HEK293T (cell line): ENCODE data around the gene PHF10.

ENCODE experiments used
- CTCF ChIA-PET: fragments of 350-600 bp; formaldehyde crosslinking; extraction: SDS; loops from one replicate; lab custom pipeline; 2021; ENCODE audit warnings: antibody characterized with exemption, inconsistent platforms; lab: Yijun Ruan, JAX
- POLR2A ChIA-PET: fragments of 350-600 bp; formaldehyde crosslinking; extraction: SDS; loops from one replicate; lab custom pipeline; 2020; ENCODE audit warnings: antibody characterized with exemption, inconsistent platforms; lab: Yijun Ruan, JAX
- DNase-seq: peaks from one replicate; pipeline ENCODE4 v3.0.0; 2012; ENCODE audit warnings: mixed read lengths; ENCODE audit errors: extremely low spot score
- ARNT ChIP-seq: fragments of 450-650 bp; IDR thresholded peaks from 2 replicates; pipeline ENCODE4 v1.6.1; 2017; ENCODE audit warnings: mild to moderate bottlenecking
- BHLHE40 ChIP-seq: fragments of 450-650 bp; IDR thresholded peaks from 2 replicates; pipeline ENCODE4 v1.6.1; 2016; ENCODE audit warnings: mild to moderate bottlenecking, moderate library complexity, borderline replicate concordance
- CTBP1 ChIP-seq: fragments of 450-650 bp; IDR thresholded peaks from 2 replicates; pipeline ENCODE4 v1.6.1; 2016; ENCODE audit warnings: borderline replicate concordance
- ELF4 ChIP-seq: fragments of 450-650 bp; IDR thresholded peaks from 2 replicates; pipeline ENCODE4 v1.6.1; 2017; ENCODE audit warnings: antibody characterized with exemption
- FOXA1 ChIP-seq: fragments of 450-650 bp; IDR thresholded peaks from 2 replicates; pipeline ENCODE4 v1.6.1; 2016; ENCODE audit warnings: mild to moderate bottlenecking
- FOXK2 ChIP-seq: fragments of 450-650 bp; IDR thresholded peaks from 2 replicates; pipeline ENCODE4 v1.6.1; 2016; ENCODE audit warnings: mild to moderate bottlenecking
- FOXM1 ChIP-seq: fragments of 450-650 bp; IDR thresholded peaks from 2 replicates; pipeline ENCODE4 v1.6.1; 2017; ENCODE audit warnings: mild to moderate bottlenecking, borderline replicate concordance
- HDGF ChIP-seq: fragments of 450-650 bp; IDR thresholded peaks from 2 replicates; pipeline ENCODE4 v1.6.1; 2017; ENCODE audit warnings: antibody characterized with exemption, borderline replicate concordance
- L3MBTL2 ChIP-seq: fragments of 450-650 bp; conservative IDR thresholded peaks from 2 replicates; pipeline ENCODE4 v1.6.1; 2016; ENCODE audit warnings: mild to moderate bottlenecking
- LEF1 ChIP-seq: fragments of 450-650 bp; IDR thresholded peaks from 2 replicates; pipeline ENCODE4 v1.6.1; 2017; ENCODE audit warnings: mild to moderate bottlenecking, borderline replicate concordance
- NFRKB ChIP-seq: fragments of 450-650 bp; IDR thresholded peaks from 2 replicates; pipeline ENCODE4 v1.6.1; 2016; ENCODE audit warnings: mild to moderate bottlenecking, moderate library complexity
- SP1 ChIP-seq: fragments of 450-650 bp; IDR thresholded peaks from 2 replicates; pipeline ENCODE4 v1.6.1; 2017
- SUZ12 ChIP-seq: fragments of 450-650 bp; IDR thresholded peaks from 2 replicates; pipeline ENCODE4 v1.6.1; 2016; ENCODE audit warnings: mild to moderate bottlenecking
- TARDBP ChIP-seq: fragments of 450-650 bp; IDR thresholded peaks from 2 replicates; pipeline ENCODE4 v1.6.1; 2016
- ZNF384 ChIP-seq: fragments of 450-650 bp; IDR thresholded peaks from 2 replicates; pipeline ENCODE4 v1.6.1; 2016
- TF ChIP-seq, protein P1 (sequence below): fragments of 450-650 bp; IDR thresholded peaks from 2 replicates; pipeline ENCODE4 v1.6.1; 2016

PHF10 gene

DNA sequence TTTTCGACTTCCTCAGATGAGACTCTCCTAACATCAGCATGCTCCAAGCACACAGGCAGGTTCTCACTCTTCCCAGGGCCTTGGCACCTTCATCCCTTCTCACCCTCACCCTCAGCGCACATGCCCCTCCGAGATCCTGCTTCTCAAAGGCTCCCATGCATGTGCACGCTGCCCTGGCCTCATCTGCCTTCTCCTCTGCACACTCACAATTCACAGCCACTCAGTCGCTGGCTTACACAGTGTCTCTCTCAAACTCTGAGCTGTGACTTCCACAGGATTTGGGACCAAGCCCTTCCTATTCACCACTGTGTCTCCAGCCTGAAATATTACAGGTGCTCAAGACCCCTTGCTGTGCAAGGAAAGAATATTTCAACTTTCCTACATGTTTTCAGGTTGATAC lies 52.7 kb downstream of the PHF10 start:
- ChIA-PET CTCF (no interaction called here), POLR2A (no interaction called here)
- DNase-seq = no peak
- TF ChIP-seq L3MBTL2 (no peak), SP1 (no peak), NFRKB (no peak)

DNA sequence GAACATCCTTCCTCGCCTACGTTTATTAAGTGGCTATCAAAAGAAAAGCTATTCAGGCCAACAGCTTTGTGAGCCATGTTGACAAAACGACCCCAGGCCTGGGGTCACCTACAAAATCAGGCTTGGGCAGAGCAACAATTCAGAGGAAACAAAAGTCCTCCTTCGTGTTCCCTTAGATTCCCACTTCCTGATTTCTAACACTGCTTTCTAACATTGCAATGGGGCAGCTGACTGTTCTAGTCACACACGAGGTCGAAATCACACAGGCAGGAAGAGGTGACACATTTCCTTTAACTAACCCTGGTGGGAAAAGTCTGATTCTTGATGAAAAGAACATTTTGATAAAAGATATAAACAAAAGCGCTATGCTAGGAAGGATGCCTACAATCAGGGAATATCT lies 54.4 kb downstream of the PHF10 start:
- TF ChIP-seq SP1 (no peak), HDGF (no peak), LEF1 (no peak), SUZ12 (no peak), ARNT (no peak), NFRKB (no peak), BHLHE40 (no peak), FOXA1 (no peak), ELF4 (no peak), ZNF384 (no peak), TARDBP (no peak), FOXM1 (no peak), L3MBTL2 (no peak), FOXK2 (no peak), CTBP1 (no peak)
- TF ChIP-seq, protein P1, sequence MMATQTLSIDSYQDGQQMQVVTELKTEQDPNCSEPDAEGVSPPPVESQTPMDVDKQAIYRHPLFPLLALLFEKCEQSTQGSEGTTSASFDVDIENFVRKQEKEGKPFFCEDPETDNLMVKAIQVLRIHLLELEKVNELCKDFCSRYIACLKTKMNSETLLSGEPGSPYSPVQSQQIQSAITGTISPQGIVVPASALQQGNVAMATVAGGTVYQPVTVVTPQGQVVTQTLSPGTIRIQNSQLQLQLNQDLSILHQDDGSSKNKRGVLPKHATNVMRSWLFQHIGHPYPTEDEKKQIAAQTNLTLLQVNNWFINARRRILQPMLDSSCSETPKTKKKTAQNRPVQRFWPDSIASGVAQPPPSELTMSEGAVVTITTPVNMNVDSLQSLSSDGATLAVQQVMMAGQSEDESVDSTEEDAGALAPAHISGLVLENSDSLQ = no peak

DNA sequence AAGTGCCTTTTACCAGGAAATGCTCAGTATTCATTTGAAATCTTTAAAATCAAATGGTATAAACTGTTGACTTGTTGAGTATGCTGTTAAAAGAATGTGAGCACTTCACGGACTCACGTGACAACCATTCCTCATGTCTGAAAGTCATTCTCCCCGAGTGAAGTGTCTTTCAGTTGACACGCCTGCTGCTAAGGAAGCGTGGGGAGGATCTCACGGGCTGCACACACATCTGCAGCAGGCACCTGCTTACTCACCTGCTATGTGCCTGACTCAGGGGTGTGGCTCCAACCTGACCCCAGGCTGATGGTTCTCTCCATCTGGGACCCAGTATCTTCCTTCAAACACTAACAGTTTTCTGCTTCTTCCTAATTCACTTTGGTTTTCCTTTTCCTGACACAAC lies 55.2 kb downstream of the PHF10 start:
- no peak for DNase-seq
- TF ChIP-seq FOXM1 (no peak), LEF1 (no peak)
- ChIA-PET CTCF (interaction anchor here (0.6 kb wide), 1 partner anchor 97 kb away, joined by 3 read pairs; no protein-coding TSS in a partner anchor), POLR2A (no interaction called here)

More for the DNA sequence above, 54.4 kb downstream of the PHF10 start:
- POLR2A ChIA-PET = no interaction called here
- DNase-seq = no peak
- CTCF ChIA-PET = no interaction called here

GRCh38 chr6:169668203-169668847 lies 56.0 kb downstream of the PHF10 start:
- no peak for DNase-seq
- TF ChIP-seq, protein P1 = no peak
- TF ChIP-seq FOXK2 = no peak
- no peak for TF ChIP-seq ZNF384
- TF ChIP-seq ELF4 = no peak
- POLR2A ChIA-PET = no interaction called here
- CTCF ChIA-PET = no interaction called here

- TF ChIP-seq LEF1 (no peak), BHLHE40 (no peak), FOXK2 (no peak), SUZ12 (no peak), FOXA1 (no peak), ZNF384 (no peak), ELF4 (no peak), NFRKB (no peak), ARNT (no peak), L3MBTL2 (no peak), SP1 (no peak), CTBP1 (no peak), TARDBP (no peak), FOXM1 (no peak), HDGF (no peak)
- TF ChIP-seq, protein P1 = no peak
- ChIA-PET CTCF (no interaction called here), POLR2A (no interaction called here)
- DNase-seq = no peak
Observed at GRCh38 chr6:169667716-169668115, 56.6 kb downstream of the PHF10 start.

GRCh38 chr6:169666441-169666840 lies 57.9 kb downstream of the PHF10 start:
- CTCF ChIA-PET = interaction anchor here (0.6 kb wide), 1 partner anchor 347 kb away, joined by 3 read pairs; no protein-coding TSS in a partner anchor
- no peak for TF ChIP-seq FOXA1
- no peak for TF ChIP-seq ZNF384
- no peak for TF ChIP-seq CTBP1
- TF ChIP-seq LEF1 = no peak
- no peak for TF ChIP-seq HDGF
- no peak for TF ChIP-seq NFRKB
- TF ChIP-seq SUZ12 = no peak
- no peak for TF ChIP-seq FOXM1
- no peak for TF ChIP-seq L3MBTL2
- TF ChIP-seq, protein P1 = no peak
- TF ChIP-seq ARNT = no peak
- no peak for TF ChIP-seq FOXK2
- no peak for TF ChIP-seq TARDBP
- TF ChIP-seq ELF4 = no peak
- no peak for TF ChIP-seq BHLHE40
- TF ChIP-seq SP1 = no peak
- POLR2A ChIA-PET = no interaction called here
- DNase-seq = no peak
